Endodermal cell (in vitro differentiated cells): ENCODE results near the gene HSPA1B. TPM values are rescaled to one million over a fixed set of nuclear protein-coding genes. Genes with fewer than 3 reads are reported as not detected.

ENCODE experiments used
- DNase-seq: peaks from one replicate; pipeline ENCODE4 v3.0.0-alpha.2; 2017
- H3K27ac ChIP-seq: 2 replicates; pipeline ENCODE4 v1.5.1; 2013; ENCODE audit warnings: mild to moderate bottlenecking, low read depth, low read length, moderate library complexity
- H3K27me3 ChIP-seq: 2 replicates; pipeline ENCODE4 v1.6.1; 2013; ENCODE audit warnings: mild to moderate bottlenecking, low read length, moderate library complexity; ENCODE audit not compliant: insufficient read depth, control insufficient read depth, poor library complexity, severe bottlenecking
- H3K36me3 ChIP-seq: 2 replicates; pipeline ENCODE4 v1.7.0; 2013; ENCODE audit warnings: mild to moderate bottlenecking, low read length, moderate library complexity; ENCODE audit not compliant: control insufficient read depth, insufficient read depth
- H3K4me1 ChIP-seq: one replicate; pipeline ENCODE4 v1.7.0; 2013; ENCODE audit warnings: low read length; ENCODE audit not compliant: control insufficient read depth, insufficient read depth
- H3K4me3 ChIP-seq: 2 replicates; pipeline ENCODE4 v1.5.1; 2013; ENCODE audit warnings: mild to moderate bottlenecking, low read length, moderate library complexity
- H3K9ac ChIP-seq: 2 replicates; pipeline ENCODE4 v1.6.1; 2013; ENCODE audit warnings: mild to moderate bottlenecking, low read length, moderate library complexity; ENCODE audit not compliant: poor library complexity, severe bottlenecking; ENCODE audit errors: extremely low read depth
- H3K9me3 ChIP-seq: 2 replicates; pipeline ENCODE4 v1.6.1; 2013; ENCODE audit warnings: mild to moderate bottlenecking, low read length, moderate library complexity; ENCODE audit not compliant: control insufficient read depth
- H3K27ac Mint-ChIP-seq: 2 replicates; pipeline ENCODE4 v1.8.0; 2020; ENCODE audit warnings: mixed read lengths
- H3K27me3 Mint-ChIP-seq: 2 replicates; pipeline ENCODE4 v1.8.0; 2021; ENCODE audit warnings: mild to moderate bottlenecking, mixed read lengths; ENCODE audit not compliant: insufficient read depth
- H3K36me3 Mint-ChIP-seq: 2 replicates; pipeline ENCODE4 v1.8.0; 2020; ENCODE audit warnings: low read depth, mixed read lengths
- H3K4me1 Mint-ChIP-seq: 2 replicates; pipeline ENCODE4 v1.8.0; 2020; ENCODE audit warnings: mixed read lengths
- H3K4me3 Mint-ChIP-seq: 2 replicates; pipeline ENCODE4 v1.8.0; 2020; ENCODE audit warnings: mild to moderate bottlenecking, moderate library complexity, mixed read lengths
- H3K9me3 Mint-ChIP-seq: 2 replicates; pipeline ENCODE4 v1.8.0; 2020; ENCODE audit warnings: mild to moderate bottlenecking, mixed read lengths
- CTCF ChIP-seq: fragments of 200-600 bp; sonication (generic); conservative IDR thresholded peaks from 2 replicates; pipeline ENCODE4 v1.5.0; 2021; ENCODE audit warnings: antibody characterized with exemption, mild to moderate bottlenecking
- WGBS, 2 experiments: methylation state at CpG; one replicate each; pipeline versions ENCODE4 v1.1.5 to v1.1.7; 2013; ENCODE audit warnings: missing lambda C conversion rate in 2 of 2, mixed read lengths in 1 of 2; ENCODE audit not compliant: insufficient coverage in 1 of 2, insufficient read length in 1 of 2; 5-methylcytosine and 5-hydroxymethylcytosine counted together
- total RNA-seq, 2 donors: library from RNA; stranded (reverse); fragmentation: NEBNext Ultra II Directional in 1 of 2; extraction: Animal tissue kit (Norgen Biotek cat#: 25700) in 1 of 2; gene quantifications; 2 replicates in 1 of 2; 3 replicates in 1 of 2; pipeline ENCODE4 v1.2.1, GENCODE V29; 2021

HSPA1B gene
- total RNA-seq, 2 donors from 2014 or later: 61.8 to 83.9 TPM

DNA sequence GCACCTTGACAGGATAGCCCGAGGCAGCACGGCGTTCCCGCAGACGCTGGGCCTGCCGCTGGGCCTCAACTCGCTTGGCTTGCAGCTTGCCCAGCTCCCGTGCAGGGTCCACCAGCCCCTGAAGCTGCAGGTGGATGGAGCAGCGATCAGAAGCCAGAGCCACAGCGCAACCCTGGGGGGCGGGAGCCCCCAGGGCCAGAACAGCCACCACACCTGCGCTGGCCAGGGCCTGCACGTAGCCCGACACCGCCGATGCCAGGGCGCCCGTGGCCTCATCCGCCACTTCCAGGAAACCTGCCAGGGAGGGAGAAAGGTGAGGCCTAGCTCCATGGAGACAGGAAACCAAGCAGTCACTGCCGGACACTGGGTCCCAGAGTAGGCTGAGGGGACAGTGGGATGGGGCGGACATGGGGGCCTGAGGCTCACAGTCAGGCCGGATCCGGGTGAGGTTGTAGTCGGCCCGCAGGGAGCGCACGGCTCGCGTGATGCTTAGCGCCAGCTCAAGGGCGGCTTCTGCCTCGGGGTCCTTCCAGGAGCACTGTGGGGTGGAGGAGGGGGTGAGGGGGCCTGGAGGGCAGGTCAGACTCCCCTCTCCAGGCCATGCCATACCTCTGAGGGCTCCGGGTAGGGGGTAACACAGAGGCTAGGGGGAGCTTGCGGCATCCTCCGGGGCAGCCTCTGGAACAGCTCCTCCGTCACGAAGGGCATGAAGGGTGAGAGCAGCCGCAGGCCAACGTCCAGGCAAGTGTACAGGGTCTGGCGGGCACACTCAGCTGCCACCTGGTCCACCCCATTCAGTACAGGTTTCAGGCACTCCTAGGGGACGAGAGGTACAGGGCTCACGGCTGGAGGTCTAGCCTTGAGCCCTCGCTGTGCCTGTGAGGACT lies 48.3 kb upstream of the HSPA1B start:
- WGBS, 2 experiments: 95 to 97% methylated on average over 31 to 43 of the region's 43 CpGs
- no peaks in the 10 kb centered on the region for H3K4me1 ChIP-seq
- no peak overlapping the region for H3K9ac ChIP-seq
- H3K36me3 Mint-ChIP-seq: peaks cover 33% of the 10 kb centered on the region
- no peaks in the 10 kb centered on the region for H3K27me3 ChIP-seq
- H3K36me3 ChIP-seq: peaks cover 37% of the 10 kb centered on the region
- no peaks in the 10 kb centered on the region for H3K9me3 Mint-ChIP-seq
- DNase-seq: no peak
- H3K4me3 Mint-ChIP-seq: no peak overlapping the region
- H3K27me3 Mint-ChIP-seq: no peaks in the 10 kb centered on the region
- H3K27ac ChIP-seq: no peak overlapping the region
- H3K4me3 ChIP-seq: no peak overlapping the region
- no peak overlapping the region for H3K27ac Mint-ChIP-seq
- H3K9me3 ChIP-seq: no peaks in the 10 kb centered on the region
- no peaks in the 10 kb centered on the region for H3K4me1 Mint-ChIP-seq
- TF ChIP-seq CTCF: no peak

DNA sequence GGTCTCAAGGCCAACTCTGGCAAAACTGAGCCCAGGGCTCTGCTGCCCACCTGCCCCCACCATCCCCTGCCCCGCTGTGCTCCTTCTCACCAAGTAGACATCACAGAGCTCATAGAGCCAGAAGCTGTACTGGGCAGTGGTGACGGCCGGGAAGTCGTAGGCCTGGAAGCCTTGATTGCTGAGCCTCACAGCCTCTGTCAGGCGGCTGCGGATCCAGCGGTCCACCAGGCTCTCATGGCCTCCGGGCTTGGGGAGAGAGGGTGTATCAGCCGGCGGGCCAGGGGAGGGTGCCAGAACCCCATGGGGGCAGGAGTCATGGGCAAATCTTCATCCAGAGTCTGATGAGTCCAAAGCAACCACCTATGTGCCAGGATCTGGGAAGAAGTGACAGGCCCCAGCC lies 47.6 kb upstream of the HSPA1B start:
- Histone ChIP-seq H3K27ac (no peak overlapping the region), H3K9me3 (no peaks in the 10 kb centered on the region), H3K36me3 (peaks cover 43% of the 10 kb centered on the region), H3K4me1 (no peaks in the 10 kb centered on the region), H3K27me3 (no peaks in the 10 kb centered on the region), H3K4me3 (no peak overlapping the region), H3K9ac (no peak overlapping the region)
- Mint-ChIP-seq H3K36me3 (peaks cover 39% of the 10 kb centered on the region), H3K4me1 (no peaks in the 10 kb centered on the region), H3K27ac (no peak overlapping the region), H3K9me3 (no peaks in the 10 kb centered on the region), H3K4me3 (no peak overlapping the region), H3K27me3 (no peaks in the 10 kb centered on the region)
- no peak for DNase-seq
- TF ChIP-seq CTCF: no peak
- WGBS, 2 experiments: 91 to 97% methylated on average over 9 to 10 of the region's 10 CpGs

- H3K27ac Mint-ChIP-seq: no peak overlapping the region
- H3K4me3 Mint-ChIP-seq: no peak overlapping the region
- H3K4me3 ChIP-seq: no peak overlapping the region
- H3K36me3 ChIP-seq: peaks cover 50% of the 10 kb centered on the region
- H3K36me3 Mint-ChIP-seq: peaks cover 42% of the 10 kb centered on the region
- no peak for TF ChIP-seq CTCF
- DNase-seq: no peak
- WGBS, 2 experiments: 93 to 95% methylated on average over 10 to 20 of the region's 20 CpGs
- no peak overlapping the region for H3K27ac ChIP-seq
- H3K27me3 ChIP-seq: no peaks in the 10 kb centered on the region
- no peaks in the 10 kb centered on the region for H3K4me1 ChIP-seq
- H3K9ac ChIP-seq: no peak overlapping the region
- no peaks in the 10 kb centered on the region for H3K9me3 ChIP-seq
- no peaks in the 10 kb centered on the region for H3K4me1 Mint-ChIP-seq
- H3K27me3 Mint-ChIP-seq: no peaks in the 10 kb centered on the region
- no peaks in the 10 kb centered on the region for H3K9me3 Mint-ChIP-seq
Measured at GRCh38 chr6:31780507-31781243, 46.9 kb upstream of the HSPA1B start.
